ENCODE results near the gene ZNF410.
"Not testable (repeated sequence)": the region's sequence is repeated elsewhere in the genome, so short reads cannot be mapped to it uniquely, and the experiment has no call there.

Gene ZNF410

GRCh38 chr14:73909681-73910080, 23.0 kb downstream of the ZNF410 start:
- no peak overlapping the region for H3K4me3 ChIP-seq (ENCODE audit: low read length)

GRCh38 chr14:73913256-73913655, 26.6 kb downstream of the ZNF410 start:
- H3K4me3 ChIP-seq (ENCODE audit: low read length): no peak overlapping the region
- TF ChIP-seq ZNF274 (IDR thresholded peaks at IDR 0.05; ENCODE audit: low read depth, low read length): no peak

More at GRCh38 chr14:73909681-73910080, 23.0 kb downstream of the ZNF410 start:
- no peak for TF ChIP-seq ZNF274 (IDR thresholded peaks at IDR 0.05; ENCODE audit: low read depth, low read length)

- no peak for TF ChIP-seq ZNF274 (IDR thresholded peaks at IDR 0.05; ENCODE audit: low read depth, low read length)
- no peak overlapping the region for H3K4me3 ChIP-seq (ENCODE audit: low read length)
Measured at GRCh38 chr14:73916324-73916723, 29.7 kb downstream of the ZNF410 start.

- not testable (repeated sequence) for H3K4me3 ChIP-seq (ENCODE audit: low read length)
Measured at GRCh38 chr14:73919457-73919856, 32.8 kb downstream of the ZNF410 start.

GRCh38 chr14:73924337-73924736, 37.7 kb downstream of the ZNF410 start:
- no peak overlapping the region for H3K4me3 ChIP-seq (ENCODE audit: low read length)
- TF ChIP-seq ZNF274 (IDR thresholded peaks at IDR 0.05; ENCODE audit: low read depth, low read length): no peak

GRCh38 chr14:73935666-73936065, 49.0 kb downstream of the ZNF410 start:
- no peak overlapping the region for H3K4me3 ChIP-seq (ENCODE audit: low read length)
- no peak for TF ChIP-seq ZNF274 (IDR thresholded peaks at IDR 0.05; ENCODE audit: low read depth, low read length)

- no peak for TF ChIP-seq ZNF274 (IDR thresholded peaks at IDR 0.05; ENCODE audit: low read depth, low read length)
- no peak overlapping the region for H3K4me3 ChIP-seq (ENCODE audit: low read length)
Measured at GRCh38 chr14:73936548-73936947, 49.9 kb downstream of the ZNF410 start.

- H3K4me3 ChIP-seq (ENCODE audit: low read length): no peak overlapping the region
- TF ChIP-seq ZNF274 (IDR thresholded peaks at IDR 0.05; ENCODE audit: low read depth, low read length): no peak
Measured at GRCh38 chr14:73937012-73937411, 50.4 kb downstream of the ZNF410 start.

- H3K4me3 ChIP-seq (ENCODE audit: low read length): no peak overlapping the region
- TF ChIP-seq ZNF274 (IDR thresholded peaks at IDR 0.05; ENCODE audit: low read depth, low read length): no peak
Measured at GRCh38 chr14:73942180-73942579, 55.5 kb downstream of the ZNF410 start.

GRCh38 chr14:73943083-73943482, 56.4 kb downstream of the ZNF410 start:
- TF ChIP-seq ZNF274 (IDR thresholded peaks at IDR 0.05; ENCODE audit: low read depth, low read length): no peak
- no peak overlapping the region for H3K4me3 ChIP-seq (ENCODE audit: low read length)

GRCh38 chr14:73944432-73945158, 57.9 kb downstream of the ZNF410 start:
- no peak for TF ChIP-seq ZNF274 (IDR thresholded peaks at IDR 0.05; ENCODE audit: low read depth, low read length)
- no peak overlapping the region for H3K4me3 ChIP-seq (ENCODE audit: low read length)

- H3K4me3 ChIP-seq (ENCODE audit: low read length): no peak overlapping the region
- no peak for TF ChIP-seq ZNF274 (IDR thresholded peaks at IDR 0.05; ENCODE audit: low read depth, low read length)
Measured at GRCh38 chr14:73945159-73945670, 58.6 kb downstream of the ZNF410 start.

- peak within 1 kb of the TSS; percentile 72 for H3K4me3 ChIP-seq (ENCODE audit: low read length)
- TF ChIP-seq ZNF274 (IDR thresholded peaks at IDR 0.05; ENCODE audit: low read depth, low read length): no peak
Measured at GRCh38 chr14:73949752-73950734, 63.4 kb downstream of the ZNF410 start, which contains the start of the genes COQ6 and FAM161B. TSS of gene COQ6 (plus strand) at chr14:73950302. CDS start at chr14:73950333, 31 bp downstream. TSS of gene FAM161B (minus strand) at chr14:73950094. CDS start at chr14:73950026, 68 bp downstream.

GRCh38 chr14:73953731-73954130, 67.1 kb downstream of the ZNF410 start:
- no peak overlapping the region for H3K4me3 ChIP-seq (ENCODE audit: low read length)
- TF ChIP-seq ZNF274 (IDR thresholded peaks at IDR 0.05; ENCODE audit: low read depth, low read length): no peak
